GM19372 (cell line): Measurements from ENCODE around the gene EEF1A2.
"Not testable (repeated sequence)": the region's sequence is repeated elsewhere in the genome, so short reads cannot be mapped to it uniquely, and the experiment has no call there.

Experiments used
- ATAC-seq: cut with Tn5 transposase; IDR thresholded peaks from one replicate; pipeline ENCODE4 v1.9.1; 2021; ENCODE audit warnings: mild to moderate bottlenecking, low read depth, moderate library complexity; ENCODE audit not compliant: unreplicated experiment

The EEF1A2 gene

GRCh38 chr20:63521602-63522001, 22.7 kb upstream of the EEF1A2 start:
- no peak for ATAC-seq

DNA sequence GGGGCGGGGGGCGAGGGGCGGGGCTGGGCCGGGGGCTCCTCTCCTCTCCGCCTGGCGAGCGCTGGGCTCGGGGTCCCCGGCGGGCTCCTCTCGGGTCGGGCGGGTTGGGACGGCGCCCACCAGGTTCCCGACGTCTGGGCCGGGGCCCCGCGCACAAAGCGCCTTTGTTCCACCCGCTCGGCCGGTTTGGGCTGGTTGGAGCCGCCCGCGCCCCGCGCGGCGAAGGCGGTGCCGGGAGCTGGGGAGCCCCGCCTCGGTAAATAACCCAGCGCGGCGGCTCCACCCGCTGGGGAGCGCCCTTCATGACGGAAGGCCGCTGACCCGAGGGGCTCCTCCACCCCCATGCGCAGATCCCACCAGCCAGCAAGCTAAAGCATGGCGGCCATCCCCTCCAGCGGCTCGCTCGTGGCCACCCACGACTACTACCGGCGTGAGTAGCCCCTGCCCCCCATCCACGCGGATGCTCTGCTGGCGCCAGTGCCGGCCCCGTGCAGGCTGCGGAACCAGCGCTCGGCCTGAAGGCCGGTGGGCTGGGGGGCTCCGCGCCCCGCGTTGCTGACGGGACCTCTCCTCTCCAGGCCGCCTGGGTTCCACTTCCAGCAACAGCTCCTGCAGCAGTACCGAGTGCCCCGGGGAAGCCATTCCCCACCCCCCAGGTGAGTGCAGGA, 22.2 kb upstream of the EEF1A2 start:
- ATAC-seq: peak; percentile 28

- ATAC-seq: peak; percentile 82
These were observed 21.6 kb upstream of the EEF1A2 start, which contains the start of gene PPDPF for GRCh38 chr20:63520504-63520933. Gene PPDPF, plus strand, starts transcription at chr20:63520765. Its CDS starts 544 bp downstream, at chr20:63521309.

GRCh38 chr20:63519668-63520503, 21.0 kb upstream of the EEF1A2 start:
- peak; percentile 41 for ATAC-seq

DNA sequence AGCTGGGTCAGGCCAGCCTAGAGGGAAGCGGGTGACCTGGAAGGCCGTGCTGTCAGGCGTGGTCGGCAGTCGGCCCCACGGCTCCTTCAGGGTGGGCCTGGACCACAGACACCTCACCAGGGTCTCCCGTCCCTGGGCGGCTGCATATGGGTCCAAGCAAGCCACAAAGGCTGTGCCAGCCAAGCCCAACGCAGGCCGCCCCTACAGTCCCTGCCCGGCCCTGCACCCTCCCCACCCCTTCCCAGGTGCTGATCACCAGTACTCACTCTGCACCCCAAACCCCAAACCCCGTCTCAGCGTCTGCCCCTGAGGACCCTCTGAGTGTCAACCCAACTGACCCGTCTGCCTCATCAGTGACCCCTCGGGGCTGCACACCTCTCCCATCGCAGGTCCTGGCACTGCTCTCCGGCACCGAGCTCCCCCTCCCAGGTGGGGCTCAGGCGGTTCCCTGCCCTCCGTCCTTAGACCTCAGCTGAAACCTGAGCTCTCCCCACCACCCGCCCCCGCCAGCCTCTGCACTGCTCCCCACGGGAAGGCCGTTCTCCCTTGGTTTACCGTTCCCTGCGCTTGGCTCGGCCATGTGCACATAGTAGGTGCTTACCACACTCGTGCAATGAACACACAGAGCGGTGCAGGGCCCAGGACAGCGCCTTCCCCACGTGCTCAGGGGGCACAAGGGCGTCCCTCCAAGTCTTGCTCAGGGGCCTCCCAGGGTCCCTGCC, 20.2 kb upstream of the EEF1A2 start:
- no peak for ATAC-seq

- no peak for ATAC-seq
These were observed 19.5 kb upstream of the EEF1A2 start for GRCh38 chr20:63518351-63518861.

- ATAC-seq: no peak
These were observed 18.8 kb upstream of the EEF1A2 start for GRCh38 chr20:63517376-63518309.

DNA sequence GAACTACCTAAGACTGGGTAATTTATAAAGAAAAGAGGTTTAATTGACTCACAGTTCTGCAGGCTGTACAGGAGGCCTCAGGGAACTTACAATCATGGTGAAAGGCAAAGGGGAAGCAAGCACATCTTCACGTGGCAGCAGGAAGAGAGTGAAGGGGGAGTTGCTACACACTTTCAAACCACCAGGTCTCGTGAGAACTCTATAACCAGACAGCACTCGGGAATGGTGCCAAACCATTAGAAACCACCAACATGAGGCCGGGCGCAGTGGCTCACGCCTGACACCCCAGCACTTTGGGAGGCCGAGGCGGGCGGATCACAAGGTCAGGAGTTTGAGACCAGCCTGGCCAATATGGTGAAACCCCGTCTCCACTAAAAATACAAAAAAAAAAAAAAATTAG, 15.6 kb upstream of the EEF1A2 start:
- not testable (repeated sequence) for ATAC-seq

GRCh38 chr20:63513207-63513606, 14.3 kb upstream of the EEF1A2 start:
- ATAC-seq: no peak

DNA sequence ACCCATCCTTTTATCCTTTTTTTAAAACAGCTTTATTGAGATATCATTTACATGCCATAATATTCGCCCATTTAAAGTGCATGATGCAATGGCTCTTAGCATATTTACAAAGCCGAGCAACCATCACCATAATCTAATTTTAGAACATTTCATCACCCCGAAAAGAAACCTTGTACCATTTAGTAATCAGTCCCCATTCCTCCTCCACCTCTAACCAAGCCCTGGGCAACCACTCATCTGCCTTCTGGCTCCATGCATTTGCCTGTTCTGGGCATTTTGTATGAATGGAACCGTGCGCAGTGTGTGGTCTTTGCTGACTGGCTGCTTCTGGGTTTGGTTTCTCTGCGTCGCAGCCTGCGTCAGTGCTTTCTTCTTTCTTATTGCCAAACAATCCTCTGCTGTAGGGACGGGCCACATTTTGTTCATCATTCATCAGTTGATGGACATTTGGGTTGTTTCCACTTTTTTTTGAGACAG, 10.2 kb upstream of the EEF1A2 start:
- no peak for ATAC-seq

DNA sequence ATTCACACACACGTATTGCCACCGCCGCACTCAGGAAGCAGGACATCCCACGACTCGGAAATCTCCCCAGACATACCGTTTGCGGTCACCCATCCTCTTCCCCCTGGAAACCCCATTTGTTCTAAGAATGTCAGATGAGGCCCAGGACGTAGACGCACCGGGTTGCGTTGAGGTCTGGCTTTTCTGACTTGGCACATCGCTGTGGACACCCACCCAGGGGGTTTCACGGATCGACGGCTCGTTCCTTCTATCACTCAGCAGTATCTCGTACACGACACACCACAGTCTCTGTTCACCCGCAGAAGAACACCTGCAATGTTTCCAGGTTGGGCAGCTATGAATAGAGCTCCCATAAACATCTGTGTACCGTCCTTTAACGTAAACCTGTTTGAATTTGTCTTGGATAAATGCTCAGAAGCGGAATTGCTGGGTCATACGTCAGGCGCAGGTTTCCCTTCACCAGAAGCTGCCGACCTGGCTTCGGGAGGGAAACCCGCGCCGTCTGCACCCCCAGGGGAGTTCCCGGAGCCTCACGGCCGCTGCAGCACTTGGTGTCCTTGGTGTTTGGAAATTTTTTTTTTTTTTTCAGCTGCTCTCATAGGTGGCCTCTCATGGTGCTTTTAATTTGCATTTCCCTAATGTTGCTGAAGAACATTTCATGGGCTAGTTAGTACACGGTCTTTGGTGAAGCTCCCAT, 9.3 kb upstream of the EEF1A2 start:
- ATAC-seq: no peak

- no peak for ATAC-seq
These were observed 8.3 kb upstream of the EEF1A2 start for GRCh38 chr20:63507083-63507743.

DNA sequence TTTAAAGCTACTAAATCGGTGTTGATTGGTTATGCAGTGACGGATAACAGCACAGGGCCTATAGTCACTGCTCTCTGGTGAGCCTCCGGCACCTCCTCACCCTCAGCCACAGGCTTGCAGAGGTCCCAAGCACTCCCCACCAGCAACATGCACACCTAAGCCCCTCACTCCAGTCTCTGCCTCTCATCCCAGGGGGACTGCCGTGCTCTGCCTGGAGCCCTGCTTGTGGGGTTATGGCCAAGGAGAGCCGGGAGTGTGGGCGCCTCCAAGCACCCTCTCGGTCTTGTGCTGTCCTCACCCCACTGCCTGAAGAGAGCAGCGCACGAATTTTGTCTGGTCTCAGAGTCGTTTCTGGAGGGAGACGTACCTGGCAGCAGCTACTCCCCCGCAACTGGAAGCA, 6.8 kb upstream of the EEF1A2 start:
- ATAC-seq: no peak

- no peak for ATAC-seq
These were observed 6.4 kb upstream of the EEF1A2 start for GRCh38 chr20:63505281-63505680.

DNA sequence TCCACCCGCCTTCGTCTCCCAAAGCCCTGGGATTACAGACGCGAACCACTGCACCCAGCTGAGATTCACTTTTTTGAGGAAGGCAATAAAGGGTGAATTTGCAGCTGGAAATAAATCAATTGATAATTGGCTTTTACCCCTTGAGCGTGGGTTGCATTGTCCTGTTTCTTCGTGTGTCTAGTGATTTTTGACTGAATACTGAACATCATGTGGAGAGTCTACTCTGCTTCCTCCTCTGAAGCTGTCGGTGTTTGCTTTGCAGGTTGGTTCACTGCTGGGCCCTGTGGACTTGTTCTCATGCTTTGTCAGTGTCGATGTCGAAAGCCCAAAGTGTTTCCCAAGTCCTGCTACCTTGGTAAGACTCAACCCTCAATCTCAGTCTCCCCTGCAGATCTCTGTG, 5.8 kb upstream of the EEF1A2 start:
- ATAC-seq: no peak

- no peak for ATAC-seq
These were observed 4.6 kb upstream of the EEF1A2 start for GRCh38 chr20:63503524-63503923.

GRCh38 chr20:63502671-63503172, 3.8 kb upstream of the EEF1A2 start:
- no peak for ATAC-seq
